ENCODE results near the gene CNTD1.
A peak's percentile ranks its signal among the peaks of the same experiment; 100 is the strongest.
"Not testable (repeated sequence)": the region's sequence is repeated elsewhere in the genome, so short reads cannot be mapped to it uniquely, and the experiment has no call there.

CNTD1 gene

DNA sequence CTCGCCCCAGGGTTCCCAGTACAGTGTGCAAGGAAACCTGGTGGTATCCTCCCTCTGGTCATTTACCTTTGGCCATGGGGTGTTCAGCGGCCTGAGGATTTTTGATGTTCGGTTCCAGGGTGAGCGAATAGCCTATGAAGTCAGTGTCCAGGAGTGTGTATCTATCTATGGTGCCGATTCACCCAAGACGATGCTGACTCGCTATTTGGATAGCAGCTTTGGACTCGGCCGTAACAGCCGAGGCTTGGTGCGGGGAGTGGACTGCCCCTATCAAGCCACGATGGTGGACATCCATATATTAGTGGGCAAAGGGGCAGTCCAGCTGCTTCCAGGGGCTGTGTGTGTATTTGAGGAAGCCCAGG lies 46.9 kb downstream of the CNTD1 start:
- DNase-seq (ENCODE audit: low read depth), result no peak

DNA sequence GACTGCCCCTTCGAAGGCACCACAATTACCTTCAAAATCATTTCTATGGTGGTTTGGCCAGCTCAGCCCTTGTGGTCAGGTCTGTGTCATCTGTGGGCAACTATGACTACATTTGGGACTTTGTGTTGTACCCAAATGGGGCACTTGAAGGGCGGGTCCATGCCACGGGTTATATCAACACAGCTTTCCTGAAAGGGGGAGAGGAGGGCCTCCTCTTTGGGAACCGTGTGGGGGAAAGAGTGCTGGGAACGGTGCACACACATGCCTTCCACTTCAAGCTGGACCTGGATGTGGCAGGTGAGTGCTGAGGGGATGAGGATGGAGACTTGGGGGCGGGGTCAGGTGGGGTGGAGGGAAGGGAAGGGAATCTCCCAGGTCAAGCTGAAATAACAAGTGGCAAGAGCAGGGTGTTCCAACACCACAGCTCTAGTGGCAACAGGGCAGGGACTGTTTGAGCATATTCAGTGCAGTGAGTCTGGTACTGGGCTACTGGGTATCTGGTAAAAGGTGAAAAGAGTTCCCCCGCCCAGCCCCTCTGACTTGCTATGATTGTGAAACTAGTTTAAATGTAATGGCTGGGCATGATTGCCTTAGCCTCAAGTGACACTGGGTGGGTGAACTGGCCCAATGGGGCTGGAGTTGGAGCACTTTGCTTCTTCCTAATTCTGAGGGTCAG lies 47.4 kb downstream of the CNTD1 start:
- peak; percentile 22 for DNase-seq (ENCODE audit: low read depth)

GRCh38 chr17:42846594-42847280 lies 48.1 kb downstream of the CNTD1 start:
- DNase-seq (ENCODE audit: low read depth), result no peak

DNA sequence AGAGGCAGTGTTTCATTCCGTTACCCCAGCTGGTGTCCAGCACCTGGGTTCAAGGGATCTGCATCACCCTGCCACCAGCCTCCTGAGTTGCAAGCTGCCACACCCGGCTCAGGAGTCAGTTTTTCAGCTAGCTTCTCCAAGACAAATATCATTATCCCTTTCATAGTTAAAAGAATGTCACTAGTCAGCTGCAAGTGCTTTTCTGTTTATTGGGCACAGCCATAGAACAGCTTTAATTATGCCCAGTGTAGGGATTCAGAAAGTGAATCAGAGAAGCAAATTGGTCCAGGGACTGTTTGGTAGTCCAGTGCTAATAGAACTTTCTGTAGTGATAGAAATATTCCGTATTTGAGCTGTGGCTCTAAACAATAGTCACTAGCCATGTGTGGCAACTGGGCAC lies 49.4 kb downstream of the CNTD1 start:
- no peak for DNase-seq (ENCODE audit: low read depth)

GRCh38 chr17:42849031-42849430 lies 50.4 kb downstream of the CNTD1 start:
- DNase-seq (ENCODE audit: low read depth), result no peak

GRCh38 chr17:42849451-42850181 lies 51.0 kb downstream of the CNTD1 start:
- DNase-seq (ENCODE audit: low read depth), result no peak

- no peak for DNase-seq (ENCODE audit: low read depth)
Measured at GRCh38 chr17:42850954-42851353, 52.3 kb downstream of the CNTD1 start, which contains the start of gene AOC3. Gene AOC3, plus strand, starts transcription at chr17:42851199. Its CDS starts 145 bp downstream, at chr17:42851344.

- not testable (repeated sequence) for DNase-seq (ENCODE audit: low read depth)
Measured at GRCh38 chr17:42851371-42852240, 52.9 kb downstream of the CNTD1 start.

- no peak for DNase-seq (ENCODE audit: low read depth)
Measured at GRCh38 chr17:42852351-42852750, 53.7 kb downstream of the CNTD1 start.

DNA sequence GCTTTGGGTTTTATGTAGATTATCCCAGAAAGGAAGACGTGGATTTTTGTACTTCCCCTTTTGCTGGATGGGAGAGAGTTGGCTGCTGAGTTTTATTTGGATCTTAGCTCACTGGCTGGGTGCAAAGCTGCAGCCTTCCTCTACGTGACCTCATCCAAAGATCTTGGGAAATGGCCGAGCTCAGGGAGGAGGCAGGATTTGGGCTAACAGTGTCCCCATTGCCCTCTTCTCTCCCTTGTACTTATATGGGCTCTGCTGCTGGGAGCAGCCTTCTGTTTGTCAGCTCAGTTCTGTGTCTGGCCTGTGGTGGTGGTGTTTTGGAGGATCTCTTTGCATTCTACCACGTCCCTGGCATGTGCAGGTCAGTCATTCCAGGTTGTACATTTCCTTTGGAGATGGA lies 54.3 kb downstream of the CNTD1 start:
- no peak for DNase-seq (ENCODE audit: low read depth)

- DNase-seq (ENCODE audit: low read depth), result no peak
Measured at GRCh38 chr17:42853597-42853967, 54.9 kb downstream of the CNTD1 start.

DNA sequence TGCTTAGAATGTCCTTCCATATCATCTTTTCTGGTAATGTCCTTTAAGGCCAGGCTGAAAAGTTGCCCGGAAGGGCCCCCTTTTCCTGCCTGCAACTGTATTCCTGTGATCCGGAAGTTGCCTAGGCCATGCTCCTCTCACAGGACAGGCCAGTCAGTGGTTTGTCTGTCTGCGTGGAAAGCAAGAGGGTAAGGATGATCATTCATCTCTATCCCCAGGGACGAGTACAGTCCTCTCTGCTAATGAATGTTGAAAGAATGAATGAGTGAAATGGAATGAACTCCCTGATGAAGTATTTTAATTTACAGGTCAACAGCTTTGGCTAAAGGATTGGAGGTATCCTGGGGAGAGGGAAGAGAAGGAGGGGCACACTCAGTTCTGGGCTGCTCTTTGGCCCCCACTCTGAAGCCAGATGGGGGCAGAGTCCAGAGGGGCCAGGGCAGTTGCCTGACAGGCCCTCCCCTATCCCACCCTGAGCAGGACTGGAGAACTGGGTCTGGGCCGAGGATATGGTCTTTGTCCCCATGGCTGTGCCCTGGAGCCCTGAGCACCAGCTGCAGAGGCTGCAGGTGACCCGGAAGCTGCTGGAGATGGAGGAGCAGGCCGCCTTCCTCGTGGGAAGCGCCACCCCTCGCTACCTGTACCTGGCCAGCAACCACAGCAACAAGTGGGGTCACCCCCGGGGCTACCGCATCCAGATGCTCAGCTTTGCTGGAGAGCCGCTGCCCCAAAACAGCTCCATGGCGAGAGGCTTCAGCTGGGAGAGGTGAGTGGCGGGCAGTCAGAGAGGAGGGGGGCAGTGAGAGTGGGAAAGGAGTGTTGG lies 55.5 kb downstream of the CNTD1 start:
- DNase-seq (ENCODE audit: low read depth), result no peak

DNA sequence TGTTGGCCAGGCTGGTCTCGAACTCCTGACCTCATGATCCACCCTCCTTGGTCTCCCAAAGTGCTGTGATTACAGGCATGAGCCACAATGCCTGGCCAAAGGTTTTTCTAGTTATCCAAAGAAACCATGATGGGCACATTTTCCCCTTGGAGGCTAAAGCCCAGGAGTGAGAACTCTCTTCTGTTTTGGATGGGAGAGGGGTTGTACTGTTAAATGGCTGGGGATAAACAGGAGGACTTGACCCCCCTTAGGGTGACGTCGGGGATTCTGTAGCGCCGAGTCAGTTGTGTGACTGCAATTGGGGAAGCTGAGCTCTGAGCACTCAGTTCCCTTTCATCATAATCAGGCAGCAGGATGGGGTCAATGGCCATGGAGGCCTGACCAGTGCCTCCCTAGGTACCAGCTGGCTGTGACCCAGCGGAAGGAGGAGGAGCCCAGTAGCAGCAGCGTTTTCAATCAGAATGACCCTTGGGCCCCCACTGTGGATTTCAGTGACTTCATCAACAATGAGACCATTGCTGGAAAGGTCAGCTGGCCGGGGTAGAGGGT lies 56.5 kb downstream of the CNTD1 start:
- no peak for DNase-seq (ENCODE audit: low read depth)

DNA sequence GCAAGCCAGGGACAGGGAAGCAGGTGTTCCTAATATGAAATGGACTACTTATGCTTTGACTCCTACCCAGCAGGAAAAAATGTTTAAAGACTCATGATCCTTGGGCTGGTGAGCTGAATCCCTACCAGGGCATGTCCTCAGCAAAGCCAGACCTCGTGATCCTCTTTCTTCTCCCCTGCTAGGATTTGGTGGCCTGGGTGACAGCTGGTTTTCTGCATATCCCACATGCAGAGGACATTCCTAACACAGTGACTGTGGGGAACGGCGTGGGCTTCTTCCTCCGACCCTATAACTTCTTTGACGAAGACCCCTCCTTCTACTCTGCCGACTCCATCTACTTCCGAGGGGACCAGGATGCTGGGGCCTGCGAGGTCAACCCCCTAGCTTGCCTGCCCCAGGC lies 57.4 kb downstream of the CNTD1 start:
- not testable (repeated sequence) for DNase-seq (ENCODE audit: low read depth)

DNA sequence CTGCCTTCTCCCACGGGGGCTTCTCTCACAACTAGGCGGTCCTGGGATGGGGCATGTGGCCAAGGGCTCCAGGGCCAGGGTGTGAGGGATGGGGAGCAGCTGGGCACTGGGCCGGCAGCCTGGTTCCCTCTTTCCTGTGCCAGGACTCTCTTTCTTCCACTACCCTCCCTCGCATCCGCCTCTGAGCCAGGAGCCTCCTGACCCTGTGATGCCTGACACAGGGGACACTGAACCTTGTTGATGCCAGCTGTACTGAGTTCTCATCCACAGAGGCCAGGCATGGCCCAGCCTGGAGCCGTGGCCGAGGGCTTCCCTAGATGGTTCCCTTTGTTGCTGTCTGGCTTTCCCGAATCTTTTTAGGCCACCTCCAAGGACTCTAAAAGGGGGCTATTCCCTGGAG lies 57.9 kb downstream of the CNTD1 start:
- DNase-seq (ENCODE audit: low read depth), result not testable (repeated sequence)

DNA sequence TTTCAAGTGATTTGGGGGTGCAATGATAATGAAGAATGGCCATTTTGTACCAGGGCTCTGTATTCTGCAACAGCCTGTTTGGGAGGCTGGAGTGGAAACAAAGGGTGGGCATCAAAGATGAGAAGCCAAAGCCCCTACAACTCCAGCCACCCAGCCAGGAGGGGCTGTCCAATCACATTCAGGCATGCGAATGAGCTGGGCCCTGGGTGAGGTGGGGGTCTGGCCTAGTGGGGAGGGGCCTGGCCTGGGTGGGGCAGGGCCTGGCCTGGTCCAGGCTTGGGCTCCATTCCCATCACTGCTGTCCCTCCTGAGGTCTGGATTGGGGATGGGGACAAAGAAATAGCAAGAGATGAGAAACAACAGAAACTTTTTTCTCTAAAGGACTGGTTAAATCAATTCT lies 58.7 kb downstream of the CNTD1 start:
- no peak for DNase-seq (ENCODE audit: low read depth)
